ACC112 (cell line): ENCODE results near the gene RNF224.
"Not testable (repeated sequence)": the region's sequence is repeated elsewhere in the genome, so short reads cannot be mapped to it uniquely, and the experiment has no call there.

Source experiments
- H2AFZ ChIP-seq: fragments of 200-600 bp; sonication (generic); one replicate; pipeline ENCODE4 v1.6.0; 2017; ENCODE audit warnings: antibody characterized with exemption, low read length; ENCODE audit not compliant: unreplicated experiment
- H3K27ac ChIP-seq: fragments of 200-600 bp; sonication (generic); 2 replicates; pipeline ENCODE4 v1.5.1; 2014; ENCODE audit warnings: low read depth, mild to moderate bottlenecking, antibody characterized with exemption, low read length, moderate library complexity
- H3K27me3 ChIP-seq: fragments of 200-600 bp; sonication (generic); 2 replicates; pipeline ENCODE4 v1.6.1; 2014; ENCODE audit warnings: mild to moderate bottlenecking, antibody characterized with exemption, low read length, moderate library complexity, mixed read lengths; ENCODE audit not compliant: insufficient read depth
- H3K36me3 ChIP-seq: fragments of 200-600 bp; sonication (generic); 2 replicates; pipeline ENCODE4 v1.6.1; 2016; ENCODE audit warnings: mild to moderate bottlenecking, antibody characterized with exemption, low read length, moderate library complexity, mixed read lengths; ENCODE audit not compliant: insufficient read depth
- H3K4me1 ChIP-seq: fragments of 200-600 bp; sonication (generic); one replicate; pipeline ENCODE4 v1.6.1; 2016; ENCODE audit warnings: low read length, mixed read lengths; ENCODE audit not compliant: insufficient read depth, unreplicated experiment, control insufficient read depth
- H3K4me3 ChIP-seq: fragments of 200-600 bp; sonication (generic); 2 replicates; pipeline ENCODE4 v1.5.1; 2014; ENCODE audit warnings: mild to moderate bottlenecking, low read depth, low read length
- H3K79me2 ChIP-seq: fragments of 200-600 bp; sonication (generic); one replicate; pipeline ENCODE4 v1.6.0; 2016; ENCODE audit warnings: low read length; ENCODE audit not compliant: control insufficient read depth, unreplicated experiment, insufficient read depth

RNF224 gene

DNA sequence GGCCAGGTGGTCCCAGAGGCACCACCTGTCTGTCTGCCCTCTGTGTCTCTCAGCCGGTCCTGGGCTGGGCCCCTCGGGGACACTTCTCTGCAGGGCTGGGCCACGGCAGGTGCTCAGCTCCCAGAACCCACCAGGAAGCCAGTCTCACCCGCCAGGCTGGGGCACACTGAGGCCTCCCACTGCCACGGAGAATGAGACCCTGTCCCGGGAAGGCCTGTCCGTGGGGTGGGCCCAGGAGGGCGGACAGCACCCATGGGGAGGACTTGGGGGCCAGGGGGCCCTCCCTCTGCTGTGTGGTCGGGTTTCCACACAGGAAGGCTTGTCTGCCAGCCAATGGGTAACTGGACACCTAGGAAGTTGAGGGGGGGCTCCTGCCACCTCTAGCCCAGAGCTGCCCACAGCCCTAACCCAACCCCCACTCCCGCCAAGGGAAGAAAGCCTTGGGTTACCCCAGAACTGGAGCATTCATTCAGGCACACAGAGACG, 9.7 kb downstream of the RNF224 start:
- Histone ChIP-seq H3K79me2 (peaks cover 18% of the 10 kb centered on the region), H3K36me3 (peaks cover 4% of the 10 kb centered on the region; the same call in 1 of the 2 replicates), H3K4me1 (peaks cover 14% of the 10 kb centered on the region), H3K4me3 (no peak overlapping the region), H3K27me3 (no peaks in the 10 kb centered on the region), H3K27ac (no peak overlapping the region), H2AFZ (no peak overlapping the region)

- H3K36me3 ChIP-seq: peaks cover 14% of the 10 kb centered on the region; the same call in 1 of the 2 replicates
- H3K27ac ChIP-seq: no peak overlapping the region
- H3K4me3 ChIP-seq: no peak overlapping the region
- no peaks in the 10 kb centered on the region for H3K27me3 ChIP-seq
- peaks cover 29% of the 10 kb centered on the region for H3K79me2 ChIP-seq
- peaks cover 21% of the 10 kb centered on the region for H3K4me1 ChIP-seq
- no peak overlapping the region for H2AFZ ChIP-seq
Measured at GRCh38 chr9:137237759-137238726, 10.7 kb downstream of the RNF224 start.

DNA sequence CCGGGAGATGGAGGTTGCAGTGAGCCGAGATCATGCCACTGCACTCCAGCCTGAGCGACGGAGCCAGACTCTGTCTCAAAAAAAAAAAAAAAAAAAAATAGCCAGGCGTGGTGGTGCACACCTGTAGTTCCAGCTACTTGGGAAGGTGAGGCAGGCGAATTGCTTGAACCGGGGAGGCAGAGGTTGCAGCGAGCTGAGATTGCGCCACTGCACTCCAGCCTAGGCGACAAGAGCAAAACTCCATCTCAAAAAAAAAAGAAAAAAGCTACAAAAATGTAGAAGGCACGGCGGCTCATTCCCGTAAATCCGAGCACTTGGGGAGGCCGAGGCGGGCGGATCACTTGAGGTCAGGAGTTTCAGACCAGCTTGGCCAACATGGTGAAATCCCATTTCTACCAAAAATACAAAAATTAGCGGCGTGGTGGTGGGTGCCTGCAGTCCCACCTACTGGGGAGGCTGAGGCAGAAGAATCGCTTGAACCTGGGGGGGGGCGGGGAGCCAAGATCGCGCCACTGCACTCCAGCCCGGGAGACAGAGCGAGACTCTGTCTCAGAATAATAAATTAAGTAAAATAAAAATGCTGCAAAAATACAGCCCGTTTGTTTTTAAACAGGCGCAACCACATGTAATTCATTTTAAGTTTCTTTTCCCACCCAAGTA, 12.4 kb downstream of the RNF224 start:
- Histone ChIP-seq H3K36me3 (peaks cover 15% of the 10 kb centered on the region; the same call in 1 of the 2 replicates), H2AFZ (peak overlapping the region; percentile 21), H3K79me2 (peaks cover 41% of the 10 kb centered on the region), H3K4me3 (peak overlapping the region; percentile 91), H3K27ac (peak overlapping the region; percentile 88), H3K4me1 (peaks cover 34% of the 10 kb centered on the region)
- H3K27me3 ChIP-seq: not testable (repeated sequence)

DNA sequence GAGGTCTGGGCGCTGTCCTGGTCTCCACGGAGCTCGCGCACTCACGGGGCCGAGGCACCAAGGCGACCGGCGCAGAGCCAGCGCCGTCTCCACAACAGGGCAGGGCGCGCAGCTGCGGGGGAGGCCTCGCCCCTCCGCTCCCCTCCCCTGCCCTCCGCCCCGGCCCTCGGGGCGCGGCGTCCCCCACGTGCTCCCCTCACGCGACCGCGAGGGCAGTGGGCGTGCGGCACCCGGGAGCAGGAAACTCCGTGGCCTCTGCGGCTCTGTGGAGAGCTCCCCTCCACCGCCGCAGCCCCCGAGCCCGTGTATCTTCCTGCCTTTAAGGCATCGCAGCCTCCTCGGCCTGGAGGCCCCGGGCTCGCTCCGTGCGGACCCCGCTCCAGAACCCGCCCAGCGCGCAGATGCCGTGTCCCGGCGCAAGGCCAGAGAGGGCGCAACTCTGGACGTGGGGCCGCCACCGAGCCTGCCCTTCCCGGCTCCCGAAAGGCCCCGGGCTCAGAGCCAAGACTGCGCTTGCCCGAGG, 13.1 kb downstream of the RNF224 start:
- Histone ChIP-seq H3K27me3 (no peaks in the 10 kb centered on the region), H3K4me3 (peak overlapping the region; percentile 91), H3K79me2 (peaks cover 41% of the 10 kb centered on the region), H3K27ac (peak overlapping the region; percentile 88), H3K36me3 (peaks cover 15% of the 10 kb centered on the region; the same call in 1 of the 2 replicates), H3K4me1 (peaks cover 34% of the 10 kb centered on the region), H2AFZ (peak overlapping the region; percentile 21)

DNA sequence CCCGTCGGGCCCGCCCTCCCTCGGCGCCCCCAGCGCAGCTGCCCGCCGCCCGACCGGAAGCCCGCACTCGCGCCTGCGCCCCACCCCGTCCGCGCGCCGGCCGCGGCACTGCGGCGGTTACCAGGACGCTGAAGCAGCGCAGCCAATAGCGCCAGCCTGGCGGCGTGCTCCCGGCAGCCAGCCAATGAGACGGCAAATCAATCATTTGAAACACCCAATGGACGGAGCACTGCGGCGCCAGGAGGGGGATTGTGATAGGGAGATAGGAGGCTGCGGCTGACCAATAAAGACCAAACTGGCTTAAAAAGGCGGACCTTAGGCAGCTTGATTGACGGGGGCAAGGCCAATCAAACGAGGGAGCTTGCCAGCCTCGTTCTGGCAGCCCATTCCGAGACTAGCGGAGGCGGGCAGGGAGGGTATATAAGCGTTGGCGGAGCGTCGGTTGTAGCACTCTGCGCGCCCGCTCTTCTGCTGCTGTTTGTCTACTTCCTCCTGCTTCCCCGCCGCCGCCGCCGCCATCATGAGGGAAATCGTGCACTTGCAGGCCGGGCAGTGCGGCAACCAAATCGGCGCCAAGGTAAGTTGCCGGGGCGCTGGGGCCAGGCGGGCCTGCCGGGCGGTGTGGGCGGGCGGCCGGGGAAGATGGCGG, 13.7 kb downstream of the RNF224 start, which contains the start of gene TUBB4B:
TUBB4B (plus strand) TSS at position 447 of the 649 bp plus-strand sequence; CDS start at position 521, 74 bp downstream.
- peaks cover 34% of the 10 kb centered on the region for H3K4me1 ChIP-seq
- H3K36me3 ChIP-seq: peaks cover 15% of the 10 kb centered on the region; the same call in 1 of the 2 replicates
- H3K27me3 ChIP-seq: no peaks in the 10 kb centered on the region
- peak within 1 kb of the TSS; percentile 88 for H3K27ac ChIP-seq
- peak within 1 kb of the TSS; percentile 21 for H2AFZ ChIP-seq
- peaks cover 41% of the 10 kb centered on the region for H3K79me2 ChIP-seq
- H3K4me3 ChIP-seq: peak within 1 kb of the TSS; percentile 99

- Histone ChIP-seq H2AFZ (no peak overlapping the region), H3K27ac (peak overlapping the region; percentile 73), H3K4me1 (peaks cover 32% of the 10 kb centered on the region), H3K36me3 (peaks cover 15% of the 10 kb centered on the region; the same call in 1 of the 2 replicates), H3K27me3 (no peaks in the 10 kb centered on the region), H3K79me2 (peaks cover 41% of the 10 kb centered on the region), H3K4me3 (peak overlapping the region; percentile 99)
Measured at GRCh38 chr9:137241490-137242268, 14.4 kb downstream of the RNF224 start.

GRCh38 chr9:137242269-137243203, 15.2 kb downstream of the RNF224 start:
- Histone ChIP-seq H3K27me3 (no peaks in the 10 kb centered on the region), H3K27ac (peak overlapping the region; percentile 68; the same call in 1 of the 2 replicates), H3K4me1 (peaks cover 30% of the 10 kb centered on the region), H3K79me2 (peaks cover 39% of the 10 kb centered on the region), H3K36me3 (peaks cover 15% of the 10 kb centered on the region; the same call in 1 of the 2 replicates), H2AFZ (no peak overlapping the region), H3K4me3 (peak overlapping the region; percentile 99)

GRCh38 chr9:137243266-137243625, 15.9 kb downstream of the RNF224 start:
- peaks cover 37% of the 10 kb centered on the region for H3K79me2 ChIP-seq
- not testable (repeated sequence) for H2AFZ ChIP-seq, H3K27me3 ChIP-seq, H3K27ac ChIP-seq
- H3K36me3 ChIP-seq: peaks cover 15% of the 10 kb centered on the region; the same call in 1 of the 2 replicates
- peak overlapping the region; percentile 99; the same call in 1 of the 2 replicates for H3K4me3 ChIP-seq
- H3K4me1 ChIP-seq: peaks cover 28% of the 10 kb centered on the region
